Astrocyte of the spinal cord (primary cell): ENCODE data around the gene SETBP1.

ENCODE experiments used
- DNase-seq: peaks from one replicate; pipeline ENCODE4 v3.0.0; 2011; ENCODE audit warnings: low read depth, low spot score
- H3K4me3 ChIP-seq: 2 replicates; pipeline ENCODE4 v1.5.1; 2011; ENCODE audit warnings: low read depth, mild to moderate bottlenecking, low read length, moderate library complexity
- CTCF ChIP-seq: IDR thresholded peaks from 2 replicates; pipeline ENCODE4 v1.5.1; 2012; ENCODE audit warnings: low read depth, mild to moderate bottlenecking, low read length, inconsistent platforms
- in situ Hi-C: cut with HindIII; loops from 2 replicates; pipeline ENCODE4 v1.10.0; 2017; ENCODE audit warnings: low sequenced_read_pairs

SETBP1 gene

GRCh38 chr18:44802508-44802907 lies 121.8 kb downstream of the SETBP1 start:
- TF ChIP-seq CTCF: no peak
- H3K4me3 ChIP-seq: no peak overlapping the region
- DNase-seq: peak; percentile 45
- in situ Hi-C loops: no loop called here

- in situ Hi-C loops: no loop called here
- DNase-seq: peak; percentile 80
- no peak overlapping the region for H3K4me3 ChIP-seq
- no peak for TF ChIP-seq CTCF
Observed at GRCh38 chr18:44803019-44803650, 122.4 kb downstream of the SETBP1 start.

GRCh38 chr18:44804033-44804432 lies 123.3 kb downstream of the SETBP1 start:
- in situ Hi-C loops: no loop called here
- no peak for TF ChIP-seq CTCF
- H3K4me3 ChIP-seq: no peak overlapping the region
- DNase-seq: no peak

GRCh38 chr18:44805176-44805575 lies 124.5 kb downstream of the SETBP1 start:
- TF ChIP-seq CTCF: no peak

GRCh38 chr18:44805643-44806042 lies 125.0 kb downstream of the SETBP1 start:
- H3K4me3 ChIP-seq: no peak overlapping the region
- no peak for DNase-seq
- in situ Hi-C loops: no loop called here
- TF ChIP-seq CTCF: no peak

More at GRCh38 chr18:44805176-44805575, 124.5 kb downstream of the SETBP1 start:
- in situ Hi-C loops: no loop called here
- no peak overlapping the region for H3K4me3 ChIP-seq
- DNase-seq: no peak

GRCh38 chr18:44807766-44808165 lies 127.1 kb downstream of the SETBP1 start:
- in situ Hi-C loops: no loop called here
- H3K4me3 ChIP-seq: no peak overlapping the region
- no peak for DNase-seq
- no peak for TF ChIP-seq CTCF
